CD14-positive monocyte (primary cell): ENCODE results near the gene PTPN7. TPM values are rescaled to one million over a fixed set of nuclear protein-coding genes. Genes with fewer than 3 reads are reported as not detected.

Experiments used
- DNase-seq, 3 donors: peaks; one replicate each; pipeline ENCODE4 v3.0.0-alpha.2; 2011 to 2022
- H2AFZ ChIP-seq: 2 replicates; pipeline ENCODE4 v1.6.0; 2012; ENCODE audit warnings: mild to moderate bottlenecking, low read depth, low read length, inconsistent platforms; ENCODE audit not compliant: insufficient read depth, poor library complexity, severe bottlenecking
- H3K27ac ChIP-seq, 2 donors: 1 replicate in 1 of 2; 2 replicates in 1 of 2; pipeline ENCODE4 v1.5.1; 2012 to 2013; ENCODE audit warnings: low read length in 2 of 2, control low read depth in 1 of 2, inconsistent platforms in 1 of 2, low read depth in 1 of 2, mild to moderate bottlenecking in 1 of 2
- H3K27me3 ChIP-seq, 2 donors: one replicate each; pipeline versions ENCODE4 v1.6.0 to v1.6.1; 2011 to 2013; ENCODE audit warnings: low read length in 2 of 2; ENCODE audit not compliant: control insufficient read depth in 2 of 2, insufficient read depth in 2 of 2
- H3K36me3 ChIP-seq, 2 donors: replicated peaks in 1 of 2; 1 replicate in 1 of 2; 2 replicates in 1 of 2; pipeline versions ENCODE4 v1.5.1 to v1.6.1; 2012 to 2013; ENCODE audit warnings: low read length in 2 of 2, control low read depth in 1 of 2, inconsistent platforms in 1 of 2, mild to moderate bottlenecking in 1 of 2; ENCODE audit not compliant: insufficient read depth in 2 of 2, control insufficient read depth in 1 of 2
- H3K4me1 ChIP-seq, 2 donors: 1 replicate in 1 of 2; 2 replicates in 1 of 2; pipeline versions ENCODE4 v1.5.1 to v1.6.1; 2012 to 2013; ENCODE audit warnings: low read length in 2 of 2, control low read depth in 1 of 2, inconsistent platforms in 1 of 2, mild to moderate bottlenecking in 1 of 2, moderate library complexity in 1 of 2; ENCODE audit not compliant: insufficient read depth in 2 of 2, control insufficient read depth in 1 of 2
- H3K4me2 ChIP-seq: replicated peaks from 2 replicates; pipeline ENCODE3; 2012; ENCODE audit warnings: low read length, moderate library complexity, mild to moderate bottlenecking; ENCODE audit not compliant: poor library complexity, severe bottlenecking; ENCODE audit errors: extremely low read depth
- H3K4me3 ChIP-seq, 3 experiments: fragments of 200-600 bp in 1 of 3; sonication (generic) in 1 of 3; replicated peaks in 1 of 3; 1 replicate in 2 of 3; 2 replicates in 1 of 3; pipeline ENCODE4 v1.5.1; 2011 to 2013; ENCODE audit warnings: low read length in 3 of 3, mild to moderate bottlenecking in 3 of 3, control low read depth in 2 of 3, low read depth in 2 of 3, inconsistent platforms in 1 of 3, moderate library complexity in 1 of 3
- H3K79me2 ChIP-seq: 2 replicates; pipeline ENCODE4 v1.6.0; 2012; ENCODE audit warnings: mild to moderate bottlenecking, control low read depth, inconsistent platforms, low read length, moderate library complexity; ENCODE audit not compliant: insufficient read depth
- H3K9ac ChIP-seq: 2 replicates; pipeline ENCODE4 v1.6.0; 2017; ENCODE audit warnings: low read length, mild to moderate bottlenecking; ENCODE audit not compliant: insufficient read depth, poor library complexity, severe bottlenecking
- H3K9me3 ChIP-seq, 2 donors: replicated peaks in 1 of 2; 1 replicate in 1 of 2; 2 replicates in 1 of 2; pipeline versions ENCODE4 v1.5.1 to v1.6.1; 2012 to 2013; ENCODE audit warnings: low read length in 2 of 2, control low read depth in 1 of 2; ENCODE audit not compliant: control insufficient read depth in 1 of 2, insufficient read depth in 1 of 2
- H4K20me1 ChIP-seq: 2 replicates; pipeline ENCODE4 v1.6.0; 2012; ENCODE audit warnings: mild to moderate bottlenecking, low read length, control low read depth, moderate library complexity; ENCODE audit not compliant: insufficient read depth
- H3K27ac Mint-ChIP-seq, 7 donors: one replicate each; pipeline ENCODE4 v1.8.0; 2020; ENCODE audit warnings: mild to moderate bottlenecking in 7 of 7, mixed read lengths in 7 of 7, moderate library complexity in 6 of 7, inconsistent platforms in 2 of 7
- H3K27me3 Mint-ChIP-seq, 3 donors: one replicate each; pipeline ENCODE4 v1.8.0; 2021 to 2022; ENCODE audit warnings: low read depth in 3 of 3, mild to moderate bottlenecking in 3 of 3, mixed read lengths in 3 of 3, moderate library complexity in 3 of 3, inconsistent platforms in 1 of 3
- H3K36me3 Mint-ChIP-seq, 2 donors: one replicate each; pipeline ENCODE4 v1.8.0; 2020; ENCODE audit warnings: mixed read lengths in 2 of 2, inconsistent platforms in 1 of 2, mild to moderate bottlenecking in 1 of 2
- H3K4me1 Mint-ChIP-seq: one replicate; pipeline ENCODE4 v1.8.0; 2020; ENCODE audit warnings: mild to moderate bottlenecking, mixed read lengths
- H3K4me3 Mint-ChIP-seq, 2 donors: one replicate each; pipeline ENCODE4 v1.8.0; 2020; ENCODE audit warnings: mild to moderate bottlenecking in 2 of 2, mixed read lengths in 2 of 2, moderate library complexity in 1 of 2
- H3K9me3 Mint-ChIP-seq, 7 donors: one replicate each; pipeline ENCODE4 v1.8.0; 2020 to 2022; ENCODE audit warnings: mixed read lengths in 7 of 7, mild to moderate bottlenecking in 6 of 7, moderate library complexity in 6 of 7, inconsistent platforms in 2 of 7
- CTCF ChIP-seq: fragments of 200-600 bp; IDR thresholded peaks from one replicate; pipeline ENCODE4 v1.8.0; 2022; ENCODE audit warnings: antibody characterized with exemption, mild to moderate bottlenecking
- WGBS: methylation state at CpG from one replicate; pipeline ENCODE4 v1.1.5; 2013; ENCODE audit warnings: missing lambda C conversion rate; ENCODE audit not compliant: insufficient coverage; 5-methylcytosine and 5-hydroxymethylcytosine counted together
- intact Hi-C, 2 donors: fragments of 100-400 bp; cut with micrococcal nuclease; formaldehyde crosslinking; loops; one replicate each; pipeline versions ENCODE4 v1.15.0 to v1.15.1; 2023
- polyA plus RNA-seq, 3 donors: library from polyadenylated mRNA; depleted of rRNA in 1 of 3; unstranded in 2 of 3; stranded (reverse) in 1 of 3; fragments of 300-500 nt in 2 of 3; fragments of >200 nt in 1 of 3; fragmentation: Illumina TruSeq in 2 of 3; gene quantifications; 1 replicate in 2 of 3; 2 replicates in 1 of 3; pipeline ENCODE4 v1.2.3, GENCODE V29; 2012 to 2021

PTPN7 gene
- polyA plus RNA-seq, 3 donors: 4.0 to 18.8 (median 8.3) TPM

DNA sequence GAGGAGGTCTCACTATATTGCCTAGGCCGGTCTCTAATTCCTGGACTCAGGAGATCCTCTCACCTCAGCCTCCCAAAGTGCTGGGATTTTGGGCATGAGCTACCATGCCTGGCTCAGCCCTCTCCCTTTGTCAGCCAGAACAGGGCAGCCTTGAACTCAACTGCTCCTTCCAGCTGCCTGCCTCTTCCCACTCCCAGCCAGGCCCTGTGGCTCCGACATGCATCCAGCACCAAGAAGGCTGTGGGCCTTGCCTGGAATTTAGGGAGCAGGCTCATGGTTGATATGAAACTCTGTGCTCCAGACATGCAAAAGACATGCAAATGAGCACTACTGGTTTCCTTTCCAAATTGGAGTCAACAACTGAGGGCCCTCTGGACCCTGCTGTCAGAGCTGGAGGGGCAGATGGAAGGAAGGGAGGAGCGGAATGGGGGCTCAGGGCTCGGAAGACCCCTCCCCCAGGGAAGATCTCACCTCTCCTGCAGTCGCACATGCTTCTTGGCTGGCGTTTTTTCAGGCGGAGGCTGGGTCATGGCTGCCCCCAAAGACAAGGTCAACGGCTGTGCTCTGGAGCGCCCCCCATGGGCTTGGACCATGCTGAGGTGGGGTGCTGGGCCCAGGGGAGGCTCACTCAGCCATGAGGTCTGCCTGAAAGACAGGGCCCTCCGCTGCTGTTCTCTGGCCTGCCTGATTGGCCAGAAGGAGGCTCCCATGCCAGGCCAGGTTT is 1.4 kb downstream of the PTPN7 start:
- H3K27me3 Mint-ChIP-seq: peaks cover 2 to 5% (median 3%) of the 10 kb centered on the region in 3 donors
- H3K4me2 ChIP-seq: peak overlapping the region; percentile 96
- H3K4me3 Mint-ChIP-seq: peak overlapping the region; percentile 89 to 96
- H3K4me1 Mint-ChIP-seq: peaks cover 81% of the 10 kb centered on the region
- H3K36me3 Mint-ChIP-seq: peaks cover 5 to 28% of the 10 kb centered on the region in 2 donors
- H2AFZ ChIP-seq: peak overlapping the region; percentile 76
- WGBS: 56% methylated on average over 4 of the region's 10 CpGs
- H3K4me3 ChIP-seq: peak overlapping the region in 1 of 3 experiments; percentile 82
- H3K9ac ChIP-seq: peak overlapping the region; percentile 80
- H3K36me3 ChIP-seq: peaks cover 5 to 15% of the 10 kb centered on the region in 2 donors
- TF ChIP-seq CTCF: no peak
- no peaks in the 10 kb centered on the region for H3K9me3 ChIP-seq
- peaks cover 54 to 71% of the 10 kb centered on the region in 2 donors for H3K4me1 ChIP-seq
- peak overlapping the region; percentile 65 to 98 (median 93) for H3K27ac Mint-ChIP-seq
- H3K79me2 ChIP-seq: peaks cover 75% of the 10 kb centered on the region
- no peaks in the 10 kb centered on the region for H3K27me3 ChIP-seq
- H3K9me3 Mint-ChIP-seq: no peaks in the 10 kb centered on the region
- DNase-seq: no peak
- intact Hi-C loops: no loop called here
- H3K27ac ChIP-seq: peak overlapping the region; percentile 50 to 94
- no peaks in the 10 kb centered on the region for H4K20me1 ChIP-seq

DNA sequence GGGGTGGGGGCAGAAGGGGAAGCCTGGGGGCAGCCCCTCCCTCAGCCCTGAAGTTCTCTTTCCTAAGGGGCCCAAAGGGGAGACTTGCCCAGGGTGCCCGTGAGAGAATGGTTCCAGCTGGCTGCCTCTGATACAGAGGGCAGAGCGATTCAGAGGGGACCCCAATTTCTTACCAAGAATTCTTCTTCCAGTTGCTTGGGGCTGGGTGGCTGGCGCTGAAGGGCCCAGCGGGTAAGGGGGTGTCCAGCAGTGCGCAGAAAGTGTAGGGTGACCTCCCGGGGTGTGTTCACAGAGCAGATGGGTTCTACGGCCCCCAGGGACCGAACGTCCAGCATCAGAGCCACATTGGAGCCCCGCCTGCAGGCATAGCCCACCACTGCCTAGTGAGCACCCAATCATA is 2.5 kb downstream of the PTPN7 start:
- WGBS: 80% methylated on average over 8 of the region's 10 CpGs
- Histone ChIP-seq H3K4me2 (no peak overlapping the region), H3K9me3 (no peaks in the 10 kb centered on the region), H3K36me3 (peaks cover 11 to 26% of the 10 kb centered on the region in 2 donors), H4K20me1 (no peaks in the 10 kb centered on the region), H3K4me1 (peaks cover 51 to 65% of the 10 kb centered on the region in 2 donors), H3K79me2 (peaks cover 75% of the 10 kb centered on the region), H3K4me3 (no peak overlapping the region), H3K27ac (no peak overlapping the region), H2AFZ (no peak overlapping the region), H3K9ac (no peak overlapping the region), H3K27me3 (no peaks in the 10 kb centered on the region)
- peaks cover 0 to 3% (median 2%) of the 10 kb centered on the region in 3 donors for H3K27me3 Mint-ChIP-seq
- intact Hi-C loops: no loop called here
- peaks cover 13 to 36% of the 10 kb centered on the region in 2 donors for H3K36me3 Mint-ChIP-seq
- no peaks in the 10 kb centered on the region for H3K9me3 Mint-ChIP-seq
- no peak for TF ChIP-seq CTCF
- H3K4me1 Mint-ChIP-seq: peaks cover 74% of the 10 kb centered on the region
- no peak for DNase-seq
- H3K27ac Mint-ChIP-seq: peak overlapping the region in 3 of 7 donors; percentile 9 to 60 (median 25)
- no peak overlapping the region for H3K4me3 Mint-ChIP-seq
